GM18519 (cell line): ENCODE data around the gene KCNIP1.
"Not testable (repeated sequence)": the region's sequence is repeated elsewhere in the genome, so short reads cannot be mapped to it uniquely, and the experiment has no call there.

Source experiments
- ATAC-seq: cut with Tn5 transposase; IDR thresholded peaks from one replicate; pipeline ENCODE4 v1.9.1; 2021; ENCODE audit warnings: mild to moderate bottlenecking, moderate library complexity; ENCODE audit not compliant: unreplicated experiment, low FRiP score

The KCNIP1 gene

GRCh38 chr5:170533383-170533782 is 29.6 kb downstream of the KCNIP1 start:
- ATAC-seq = no peak

- no peak for ATAC-seq
Observed at GRCh38 chr5:170534177-170534576, 30.4 kb downstream of the KCNIP1 start.

GRCh38 chr5:170534941-170535340 is 31.1 kb downstream of the KCNIP1 start:
- no peak for ATAC-seq

GRCh38 chr5:170536525-170536924 is 32.7 kb downstream of the KCNIP1 start:
- ATAC-seq = no peak

GRCh38 chr5:170537451-170538095 is 33.8 kb downstream of the KCNIP1 start:
- no peak for ATAC-seq

GRCh38 chr5:170538096-170538465 is 34.3 kb downstream of the KCNIP1 start:
- ATAC-seq = no peak

- ATAC-seq = no peak
Observed at GRCh38 chr5:170538696-170539586, 35.1 kb downstream of the KCNIP1 start.

- ATAC-seq = no peak
Observed at GRCh38 chr5:170540271-170540670, 36.5 kb downstream of the KCNIP1 start.

- ATAC-seq = no peak
Observed at GRCh38 chr5:170541146-170541769, 37.4 kb downstream of the KCNIP1 start.

GRCh38 chr5:170542691-170543293 is 39.0 kb downstream of the KCNIP1 start:
- ATAC-seq = no peak

- ATAC-seq = no peak
Observed at GRCh38 chr5:170545313-170545712, 41.5 kb downstream of the KCNIP1 start.

GRCh38 chr5:170545811-170546210 is 42.0 kb downstream of the KCNIP1 start:
- no peak for ATAC-seq

GRCh38 chr5:170546282-170546681 is 42.5 kb downstream of the KCNIP1 start:
- no peak for ATAC-seq

GRCh38 chr5:170550382-170550781 is 46.6 kb downstream of the KCNIP1 start:
- ATAC-seq = not testable (repeated sequence)

- no peak for ATAC-seq
Observed at GRCh38 chr5:170551076-170551475, 47.3 kb downstream of the KCNIP1 start.

GRCh38 chr5:170551622-170552021 is 47.8 kb downstream of the KCNIP1 start:
- no peak for ATAC-seq

- ATAC-seq = no peak
Observed at GRCh38 chr5:170552621-170553115, 48.8 kb downstream of the KCNIP1 start.

GRCh38 chr5:170553218-170553617 is 49.4 kb downstream of the KCNIP1 start:
- ATAC-seq = no peak

- ATAC-seq = no peak
Observed at GRCh38 chr5:170554521-170555267, 50.9 kb downstream of the KCNIP1 start.

- no peak for ATAC-seq
Observed at GRCh38 chr5:170557314-170557713, 53.5 kb downstream of the KCNIP1 start.
